GM21786 (cell line): ENCODE data around the gene PATJ.

Experiments
- ATAC-seq: cut with Tn5 transposase; IDR thresholded peaks from one replicate; pipeline ENCODE4 v1.9.1; 2021; ENCODE audit not compliant: unreplicated experiment

Gene PATJ

GRCh38 chr1:62038594-62039284, 296.5 kb downstream of the PATJ start:
- no peak for ATAC-seq

GRCh38 chr1:62040450-62040849, 298.2 kb downstream of the PATJ start:
- no peak for ATAC-seq

- ATAC-seq: no peak
Observed at GRCh38 chr1:62040973-62041372, 298.7 kb downstream of the PATJ start.

GRCh38 chr1:62043154-62043553, 300.9 kb downstream of the PATJ start:
- ATAC-seq: no peak

- ATAC-seq: no peak
Observed at GRCh38 chr1:62045574-62045973, 303.3 kb downstream of the PATJ start.

GRCh38 chr1:62046927-62047326, 304.6 kb downstream of the PATJ start:
- no peak for ATAC-seq

- no peak for ATAC-seq
Observed at GRCh38 chr1:62050165-62050564, 307.9 kb downstream of the PATJ start.

- no peak for ATAC-seq
Observed at GRCh38 chr1:62052946-62053345, 310.7 kb downstream of the PATJ start.

GRCh38 chr1:62054188-62054587, 311.9 kb downstream of the PATJ start:
- ATAC-seq: no peak

- no peak for ATAC-seq
Observed at GRCh38 chr1:62057230-62057629, 314.9 kb downstream of the PATJ start.

- ATAC-seq: no peak
Observed at GRCh38 chr1:62057641-62058290, 315.5 kb downstream of the PATJ start.

GRCh38 chr1:62058956-62059355, 316.7 kb downstream of the PATJ start:
- ATAC-seq: no peak

- no peak for ATAC-seq
Observed at GRCh38 chr1:62062087-62062486, 319.8 kb downstream of the PATJ start.

- no peak for ATAC-seq
Observed at GRCh38 chr1:62064829-62065407, 322.6 kb downstream of the PATJ start.

GRCh38 chr1:62066713-62067112, 324.4 kb downstream of the PATJ start:
- ATAC-seq: no peak

- ATAC-seq: no peak
Observed at GRCh38 chr1:62068416-62068843, 326.1 kb downstream of the PATJ start.

- no peak for ATAC-seq
Observed at GRCh38 chr1:62068978-62069377, 326.7 kb downstream of the PATJ start.

- ATAC-seq: no peak
Observed at GRCh38 chr1:62070384-62071011, 328.2 kb downstream of the PATJ start.

GRCh38 chr1:62071695-62072094, 329.4 kb downstream of the PATJ start:
- no peak for ATAC-seq

GRCh38 chr1:62076286-62076685, 334.0 kb downstream of the PATJ start:
- ATAC-seq: no peak

- ATAC-seq: no peak
Observed at GRCh38 chr1:62077821-62078220, 335.5 kb downstream of the PATJ start.
